Neuron (in vitro differentiated cells): ENCODE data around the gene FUT1.

Experiments
- H2AFZ ChIP-seq: one replicate; pipeline ENCODE4 v1.6.1; 2013; ENCODE audit warnings: low read depth, mild to moderate bottlenecking, inconsistent platforms, low read length, moderate library complexity
- H3K27me3 ChIP-seq: one replicate; pipeline ENCODE4 v1.6.1; 2013; ENCODE audit warnings: low read length; ENCODE audit not compliant: insufficient read depth
- H3K36me3 ChIP-seq: one replicate; pipeline ENCODE4 v1.6.1; 2013; ENCODE audit warnings: low read length; ENCODE audit not compliant: insufficient read depth
- H3K4me1 ChIP-seq: one replicate; pipeline ENCODE4 v1.6.1; 2013; ENCODE audit warnings: low read length; ENCODE audit not compliant: insufficient read depth
- H3K4me3 ChIP-seq: 2 replicates; pipeline ENCODE4 v1.5.1; 2013; ENCODE audit warnings: mild to moderate bottlenecking, low read length, moderate library complexity
- H3K9me3 ChIP-seq: one replicate; pipeline ENCODE4 v1.6.1; 2013; ENCODE audit warnings: low read length

Gene FUT1

GRCh38 chr19:48714759-48715675, 37.4 kb downstream of the FUT1 start:
- Histone ChIP-seq H3K4me1 (peaks cover 31% of the 10 kb centered on the region), H3K27me3 (no peaks in the 10 kb centered on the region)

GRCh38 chr19:48713864-48714755, 38.3 kb downstream of the FUT1 start:
- H2AFZ ChIP-seq: peak overlapping the region; percentile 82
- H3K36me3 ChIP-seq: no peaks in the 10 kb centered on the region
- H3K4me1 ChIP-seq: peaks cover 25% of the 10 kb centered on the region
- H3K9me3 ChIP-seq: no peaks in the 10 kb centered on the region
- no peaks in the 10 kb centered on the region for H3K27me3 ChIP-seq
- H3K4me3 ChIP-seq: peak overlapping the region; percentile 69

More at GRCh38 chr19:48714759-48715675, 37.4 kb downstream of the FUT1 start:
- H3K9me3 ChIP-seq: no peaks in the 10 kb centered on the region
- H2AFZ ChIP-seq: peak overlapping the region; percentile 82
- no peaks in the 10 kb centered on the region for H3K36me3 ChIP-seq
- peak overlapping the region; percentile 69 for H3K4me3 ChIP-seq

- H2AFZ ChIP-seq: peak overlapping the region; percentile 70
- H3K27me3 ChIP-seq: no peaks in the 10 kb centered on the region
- peaks cover 17% of the 10 kb centered on the region for H3K4me1 ChIP-seq
- H3K4me3 ChIP-seq: peak overlapping the region; percentile 63
- H3K9me3 ChIP-seq: no peaks in the 10 kb centered on the region
- H3K36me3 ChIP-seq: no peaks in the 10 kb centered on the region
Observed at GRCh38 chr19:48713041-48713863, 39.2 kb downstream of the FUT1 start.

- Histone ChIP-seq H3K4me1 (peaks cover 11% of the 10 kb centered on the region), H3K4me3 (no peak overlapping the region), H3K27me3 (no peaks in the 10 kb centered on the region), H2AFZ (no peak overlapping the region), H3K36me3 (no peaks in the 10 kb centered on the region), H3K9me3 (no peaks in the 10 kb centered on the region)
Observed at GRCh38 chr19:48711106-48711662, 41.3 kb downstream of the FUT1 start.

GRCh38 chr19:48708471-48708870, 44.0 kb downstream of the FUT1 start:
- H3K36me3 ChIP-seq: no peaks in the 10 kb centered on the region
- peaks cover 6% of the 10 kb centered on the region for H3K4me1 ChIP-seq
- no peak overlapping the region for H3K4me3 ChIP-seq
- H2AFZ ChIP-seq: no peak overlapping the region
- H3K27me3 ChIP-seq: no peaks in the 10 kb centered on the region
- H3K9me3 ChIP-seq: peaks cover 3% of the 10 kb centered on the region

- no peaks in the 10 kb centered on the region for H3K27me3 ChIP-seq
- no peak overlapping the region for H3K4me3 ChIP-seq
- peaks cover 8% of the 10 kb centered on the region for H3K9me3 ChIP-seq
- no peaks in the 10 kb centered on the region for H3K36me3 ChIP-seq
- no peak overlapping the region for H2AFZ ChIP-seq
- H3K4me1 ChIP-seq: no peaks in the 10 kb centered on the region
Observed at GRCh38 chr19:48705431-48705830, 47.0 kb downstream of the FUT1 start.

GRCh38 chr19:48703316-48703715, 49.1 kb downstream of the FUT1 start:
- no peak overlapping the region for H3K4me3 ChIP-seq
- no peak overlapping the region for H2AFZ ChIP-seq
- no peaks in the 10 kb centered on the region for H3K27me3 ChIP-seq
- H3K4me1 ChIP-seq: no peaks in the 10 kb centered on the region
- H3K9me3 ChIP-seq: peaks cover 8% of the 10 kb centered on the region
- H3K36me3 ChIP-seq: no peaks in the 10 kb centered on the region

- Histone ChIP-seq H3K9me3 (peaks cover 8% of the 10 kb centered on the region), H3K4me1 (no peaks in the 10 kb centered on the region), H3K36me3 (no peaks in the 10 kb centered on the region), H2AFZ (no peak overlapping the region), H3K4me3 (no peak overlapping the region), H3K27me3 (no peaks in the 10 kb centered on the region)
Observed at GRCh38 chr19:48702701-48703100, 49.7 kb downstream of the FUT1 start.

GRCh38 chr19:48698046-48698445, 54.4 kb downstream of the FUT1 start:
- Histone ChIP-seq H2AFZ (no peak overlapping the region), H3K4me3 (no peak overlapping the region), H3K36me3 (no peaks in the 10 kb centered on the region), H3K4me1 (no peaks in the 10 kb centered on the region), H3K27me3 (peaks cover 23% of the 10 kb centered on the region), H3K9me3 (peaks cover 3% of the 10 kb centered on the region)
